ENCODE results near the gene WHRN.

The WHRN gene

GRCh38 chr9:114425126-114425525 lies 80.1 kb downstream of the WHRN start:
- TF ChIP-seq CTCF (IDR thresholded peaks at IDR 0.05; ENCODE audit: low read depth, low read length), result no peak
- DNase-seq, result no peak
- Histone ChIP-seq H3K9me3 (no peaks in the 10 kb centered on the region), H3K4me3 (ENCODE audit: low read depth, low read length) (no peak overlapping the region), H3K27me3 (peaks cover 14% of the 10 kb centered on the region), H3K36me3 (no peaks in the 10 kb centered on the region), H3K4me1 (no peaks in the 10 kb centered on the region)

GRCh38 chr9:114424126-114424525 lies 81.1 kb downstream of the WHRN start:
- DNase-seq, result no peak

GRCh38 chr9:114423181-114423580 lies 82.1 kb downstream of the WHRN start:
- H3K4me1 ChIP-seq, result no peaks in the 10 kb centered on the region
- no peak for DNase-seq
- H3K9me3 ChIP-seq, result no peaks in the 10 kb centered on the region
- no peak overlapping the region for H3K4me3 ChIP-seq (ENCODE audit: low read depth, low read length)
- TF ChIP-seq CTCF (IDR thresholded peaks at IDR 0.05; ENCODE audit: low read depth, low read length), result no peak
- no peaks in the 10 kb centered on the region for H3K36me3 ChIP-seq
- peaks cover 12% of the 10 kb centered on the region for H3K27me3 ChIP-seq

More at GRCh38 chr9:114424126-114424525, 81.1 kb downstream of the WHRN start:
- Histone ChIP-seq H3K36me3 (no peaks in the 10 kb centered on the region), H3K4me1 (no peaks in the 10 kb centered on the region), H3K4me3 (ENCODE audit: low read depth, low read length) (no peak overlapping the region), H3K9me3 (no peaks in the 10 kb centered on the region), H3K27me3 (peaks cover 14% of the 10 kb centered on the region)
- no peak for TF ChIP-seq CTCF (IDR thresholded peaks at IDR 0.05; ENCODE audit: low read depth, low read length)

- no peaks in the 10 kb centered on the region for H3K36me3 ChIP-seq
- no peak for TF ChIP-seq CTCF (IDR thresholded peaks at IDR 0.05; ENCODE audit: low read depth, low read length)
- H3K4me3 ChIP-seq (ENCODE audit: low read depth, low read length), result no peak overlapping the region
- no peaks in the 10 kb centered on the region; the same call in none of the 2 replicates for H3K27me3 ChIP-seq
- DNase-seq, result no peak
- no peaks in the 10 kb centered on the region for H3K4me1 ChIP-seq
- H3K9me3 ChIP-seq, result no peaks in the 10 kb centered on the region
Measured at GRCh38 chr9:114421147-114421546, 84.1 kb downstream of the WHRN start.

- no peaks in the 10 kb centered on the region for H3K4me1 ChIP-seq
- no peaks in the 10 kb centered on the region; the same call in 1 of the 2 replicates for H3K27me3 ChIP-seq
- TF ChIP-seq CTCF (IDR thresholded peaks at IDR 0.05; ENCODE audit: low read depth, low read length), result no peak
- H3K9me3 ChIP-seq, result no peaks in the 10 kb centered on the region
- no peak overlapping the region for H3K4me3 ChIP-seq (ENCODE audit: low read depth, low read length)
- DNase-seq, result no peak
- no peaks in the 10 kb centered on the region for H3K36me3 ChIP-seq
Measured at GRCh38 chr9:114419796-114420195, 85.5 kb downstream of the WHRN start.

GRCh38 chr9:114418053-114418452 lies 87.2 kb downstream of the WHRN start:
- Histone ChIP-seq H3K9me3 (no peaks in the 10 kb centered on the region), H3K4me1 (no peaks in the 10 kb centered on the region), H3K27me3 (no peaks in the 10 kb centered on the region; the same call in 1 of the 2 replicates), H3K4me3 (ENCODE audit: low read depth, low read length) (no peak overlapping the region), H3K36me3 (no peaks in the 10 kb centered on the region)
- no peak for TF ChIP-seq CTCF (IDR thresholded peaks at IDR 0.05; ENCODE audit: low read depth, low read length)
- no peak for DNase-seq
